ENCODE measurements around the gene NR3C1.

The NR3C1 gene

GRCh38 chr5:143248822-143249579 is 154.5 kb downstream of the NR3C1 start:
- peak overlapping the region; percentile 56 for H3K27ac ChIP-seq (ENCODE audit: poor library complexity, severe bottlenecking)

GRCh38 chr5:143248391-143248790 is 155.1 kb downstream of the NR3C1 start:
- ATAC-seq (ENCODE audit: low read depth) (no peak), DNase-seq (ENCODE audit: low spot score) (no peak)
- Histone ChIP-seq H3K27me3 (ENCODE audit: insufficient read depth, poor library complexity, severe bottlenecking) (no peaks in the 10 kb centered on the region), H3K9me3 (ENCODE audit: severe bottlenecking) (no peaks in the 10 kb centered on the region), H3K4me3 (ENCODE audit: severe bottlenecking) (no peak overlapping the region), H3K27ac (ENCODE audit: poor library complexity, severe bottlenecking) (peak overlapping the region; percentile 56), H3K36me3 (ENCODE audit: low read depth) (no peaks in the 10 kb centered on the region), H3K4me1 (ENCODE audit: insufficient read depth, poor library complexity, severe bottlenecking) (peaks cover 46% of the 10 kb centered on the region)
- TF ChIP-seq CTCF (IDR thresholded peaks at IDR 0.05; ENCODE audit: poor library complexity, severe bottlenecking): no peak

More at GRCh38 chr5:143248822-143249579, 154.5 kb downstream of the NR3C1 start:
- no peak for TF ChIP-seq CTCF (IDR thresholded peaks at IDR 0.05; ENCODE audit: poor library complexity, severe bottlenecking)
- ATAC-seq (ENCODE audit: low read depth): 0 out of 3 replicates have a peak, but pooled peaks have one; percentile 11
- H3K9me3 ChIP-seq (ENCODE audit: severe bottlenecking): no peaks in the 10 kb centered on the region
- H3K27me3 ChIP-seq (ENCODE audit: insufficient read depth, poor library complexity, severe bottlenecking): no peaks in the 10 kb centered on the region
- no peak for DNase-seq (ENCODE audit: low spot score)
- H3K36me3 ChIP-seq (ENCODE audit: low read depth): no peaks in the 10 kb centered on the region
- no peak overlapping the region for H3K4me3 ChIP-seq (ENCODE audit: severe bottlenecking)
- H3K4me1 ChIP-seq (ENCODE audit: insufficient read depth, poor library complexity, severe bottlenecking): peaks cover 41% of the 10 kb centered on the region

GRCh38 chr5:143247134-143247815 is 156.2 kb downstream of the NR3C1 start:
- no peak for TF ChIP-seq CTCF (IDR thresholded peaks at IDR 0.05; ENCODE audit: poor library complexity, severe bottlenecking)
- no peaks in the 10 kb centered on the region for H3K36me3 ChIP-seq (ENCODE audit: low read depth)
- DNase-seq (ENCODE audit: low spot score) (no peak), ATAC-seq (ENCODE audit: low read depth) (no peak)
- no peaks in the 10 kb centered on the region for H3K27me3 ChIP-seq (ENCODE audit: insufficient read depth, poor library complexity, severe bottlenecking)
- H3K9me3 ChIP-seq (ENCODE audit: severe bottlenecking): no peaks in the 10 kb centered on the region
- H3K4me1 ChIP-seq (ENCODE audit: insufficient read depth, poor library complexity, severe bottlenecking): peaks cover 57% of the 10 kb centered on the region
- peak overlapping the region; percentile 100 for H3K27ac ChIP-seq (ENCODE audit: poor library complexity, severe bottlenecking)
- no peak overlapping the region for H3K4me3 ChIP-seq (ENCODE audit: severe bottlenecking)

- no peaks in the 10 kb centered on the region for H3K36me3 ChIP-seq (ENCODE audit: low read depth)
- H3K4me1 ChIP-seq (ENCODE audit: insufficient read depth, poor library complexity, severe bottlenecking): peaks cover 66% of the 10 kb centered on the region
- no peak overlapping the region for H3K4me3 ChIP-seq (ENCODE audit: severe bottlenecking)
- H3K27me3 ChIP-seq (ENCODE audit: insufficient read depth, poor library complexity, severe bottlenecking): no peaks in the 10 kb centered on the region
- no peak for TF ChIP-seq CTCF (IDR thresholded peaks at IDR 0.05; ENCODE audit: poor library complexity, severe bottlenecking)
- ATAC-seq (ENCODE audit: low read depth): peak; percentile 70
- no peaks in the 10 kb centered on the region for H3K9me3 ChIP-seq (ENCODE audit: severe bottlenecking)
- peak; percentile 94 for DNase-seq (ENCODE audit: low spot score)
- H3K27ac ChIP-seq (ENCODE audit: poor library complexity, severe bottlenecking): peak overlapping the region; percentile 100
Observed at GRCh38 chr5:143245929-143246561, 157.4 kb downstream of the NR3C1 start.
